Psoas muscle (tissue), 8 donors: ENCODE measurements around the gene HOXC11. TPM values are rescaled to one million over a fixed set of nuclear protein-coding genes. Genes with fewer than 3 reads are reported as not detected.

Source experiments
- ATAC-seq, 4 donors: fragments of 200-7000 bp; cut with Tn5 transposase; one replicate each; pipeline ENCODE4 v1.9.1; 2020; ENCODE audit warnings: moderate library complexity in 3 of 4, mild to moderate bottlenecking in 2 of 4
- DNase-seq, 2 donors: peaks; one replicate each; pipeline ENCODE4 v3.0.0-alpha.2; 2020
- H3K27ac ChIP-seq: fragments of 200-600 bp; one replicate; pipeline ENCODE4 v1.8.0; 2022
- H3K27me3 ChIP-seq, 3 donors: fragments of 200-600 bp in 1 of 3; one replicate each; pipeline versions ENCODE4 v1.6.1 to v1.8.0; 2013 to 2022; ENCODE audit warnings: low read length in 2 of 3, mild to moderate bottlenecking in 2 of 3, moderate library complexity in 1 of 3; ENCODE audit not compliant: insufficient read depth in 3 of 3
- H3K36me3 ChIP-seq, 2 donors: fragments of 200-600 bp in 1 of 2; one replicate each; pipeline versions ENCODE4 v1.6.1 to v1.8.0; 2013 to 2022; ENCODE audit warnings: low read depth in 1 of 2, mild to moderate bottlenecking in 1 of 2, moderate library complexity in 1 of 2; ENCODE audit not compliant: insufficient read depth in 1 of 2
- H3K4me1 ChIP-seq: fragments of 200-600 bp; one replicate; pipeline ENCODE4 v1.8.0; 2022
- H3K4me3 ChIP-seq: fragments of 200-600 bp; one replicate; pipeline ENCODE4 v1.8.0; 2022; ENCODE audit warnings: mild to moderate bottlenecking
- H3K9me3 ChIP-seq: fragments of 200-600 bp; one replicate; pipeline ENCODE4 v1.8.0; 2022
- WGBS, 3 donors: extraction: QIAGEN DNeasy Blood & Tissue Kit; methylation state at CpG; one replicate each; pipeline versions ENCODE4 v1.1.6 to v1.1.7; 2013; 5-methylcytosine and 5-hydroxymethylcytosine counted together
- intact Hi-C, 2 donors: fragments of 100-400 bp; cut with DNase I; formaldehyde crosslinking; loops; one replicate each; pipeline versions ENCODE4 v1.11.0 to v1.14.2; 2022
- polyA plus RNA-seq, 3 donors: library from polyadenylated mRNA; stranded (reverse); fragments of 200-250 nt; gene quantifications; one replicate each; pipeline ENCODE4 v1.2.3, GENCODE V29; 2013
- total RNA-seq, 4 donors: library from RNA; stranded (reverse); fragmentation: NEBNext Ultra II Directional in 2 of 4; extraction: Animal tissue kit (Norgen Biotek cat#: 25700) in 2 of 4; gene quantifications; one replicate each; pipeline versions ENCODE4 v1.2.1 to v1.2.4, GENCODE V29; 2021 to 2023
- TF ChIP-seq, protein P1 (sequence below): fragments of 200-600 bp; IDR thresholded peaks from one replicate; pipeline ENCODE4 v1.8.0; 2022; ENCODE audit warnings: antibody characterized with exemption
- donor health status: healthy with polysubstance abuse.
- donor health status: DM: no; HTN: no; CAD: no; lungs with moderate emphysema.
- donor health status: Bipolar disorder and iron deficiency.
- donor health status: healthy.
- donor health status: DM: yes; HTN: yes; CAD: no.
- donor health status: DM: no; HTN: no; CAD: no.
- donor health status: DM: no; HTN: no; CAD: no.
- donor health status: DM: yes; HTN: yes; CAD: no.

HOXC11 gene
- total and polyA plus RNA-seq, 7 donors = 0.34 to 2.2 (median 0.82) TPM; not detected in 2

- TF ChIP-seq, protein P1, sequence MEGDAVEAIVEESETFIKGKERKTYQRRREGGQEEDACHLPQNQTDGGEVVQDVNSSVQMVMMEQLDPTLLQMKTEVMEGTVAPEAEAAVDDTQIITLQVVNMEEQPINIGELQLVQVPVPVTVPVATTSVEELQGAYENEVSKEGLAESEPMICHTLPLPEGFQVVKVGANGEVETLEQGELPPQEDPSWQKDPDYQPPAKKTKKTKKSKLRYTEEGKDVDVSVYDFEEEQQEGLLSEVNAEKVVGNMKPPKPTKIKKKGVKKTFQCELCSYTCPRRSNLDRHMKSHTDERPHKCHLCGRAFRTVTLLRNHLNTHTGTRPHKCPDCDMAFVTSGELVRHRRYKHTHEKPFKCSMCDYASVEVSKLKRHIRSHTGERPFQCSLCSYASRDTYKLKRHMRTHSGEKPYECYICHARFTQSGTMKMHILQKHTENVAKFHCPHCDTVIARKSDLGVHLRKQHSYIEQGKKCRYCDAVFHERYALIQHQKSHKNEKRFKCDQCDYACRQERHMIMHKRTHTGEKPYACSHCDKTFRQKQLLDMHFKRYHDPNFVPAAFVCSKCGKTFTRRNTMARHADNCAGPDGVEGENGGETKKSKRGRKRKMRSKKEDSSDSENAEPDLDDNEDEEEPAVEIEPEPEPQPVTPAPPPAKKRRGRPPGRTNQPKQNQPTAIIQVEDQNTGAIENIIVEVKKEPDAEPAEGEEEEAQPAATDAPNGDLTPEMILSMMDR = no peak
- Histone ChIP-seq H3K27ac (peak overlapping the region; percentile 95), H3K9me3 (no peaks in the 10 kb centered on the region), H3K36me3 (no peaks in the 10 kb centered on the region), H3K4me3 (peak overlapping the region; percentile 78), H3K4me1 (peaks cover 8% of the 10 kb centered on the region), H3K27me3 (no peaks in the 10 kb centered on the region)
- intact Hi-C loops = loop anchor here in 1 of 2 donors (2.0 kb wide), 1 partner anchor 15 kb away; no protein-coding TSS in a partner anchor
- ATAC-seq = peak in 3 of 4 donors; percentile 12 to 22 (median 15)
- 1 to 2% (median 2%) methylated on average over 28 to 35 of the region's 35 CpGs for WGBS, 3 donors
- DNase-seq = peak in 1 of 2 donors; percentile 80
Measured at GRCh38 chr12:53997204-53998109, 24.5 kb downstream of the HOXC11 start.

DNA sequence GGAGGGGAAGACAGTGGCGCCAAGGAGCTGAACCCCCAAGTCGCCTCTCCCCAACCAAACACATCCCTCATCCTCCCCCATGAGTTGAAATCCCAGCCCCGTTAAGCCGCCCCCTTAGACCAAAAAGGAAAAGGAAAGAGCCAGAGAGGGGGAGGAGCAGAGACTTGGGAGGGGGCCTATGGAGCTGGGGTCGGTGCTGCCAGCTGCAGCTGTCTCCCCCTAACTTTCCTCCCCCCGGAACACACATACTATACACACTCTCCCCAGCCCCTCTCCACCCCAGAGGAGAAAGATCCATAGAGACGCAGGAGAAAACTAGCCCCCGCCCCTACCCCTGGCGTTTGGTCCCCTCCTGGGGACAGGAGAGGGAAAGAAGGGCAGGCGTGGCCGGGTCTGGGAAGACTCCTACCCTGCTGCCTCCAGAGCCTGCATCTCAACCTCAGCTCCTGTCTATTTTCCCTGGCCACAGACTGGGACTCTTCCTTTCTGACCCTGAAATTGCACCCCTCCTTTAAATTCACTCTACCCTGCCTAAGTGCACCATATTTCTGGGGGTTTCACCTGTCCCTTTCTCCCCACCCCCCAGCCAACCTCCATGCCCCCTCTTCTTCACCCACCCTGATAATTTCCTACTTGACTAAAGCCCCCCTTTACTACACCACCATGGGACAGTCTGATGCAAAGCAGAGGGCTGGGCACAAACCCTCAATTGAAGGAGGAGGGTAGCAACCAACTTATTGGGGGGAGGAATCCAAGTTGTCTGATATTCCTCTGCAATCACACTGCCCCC is 25.4 kb downstream of the HOXC11 start:
- Histone ChIP-seq H3K4me3 (peak overlapping the region; percentile 78), H3K36me3 (no peaks in the 10 kb centered on the region), H3K9me3 (no peaks in the 10 kb centered on the region), H3K27ac (peak overlapping the region; percentile 95), H3K4me1 (peaks cover 15% of the 10 kb centered on the region), H3K27me3 (no peaks in the 10 kb centered on the region)
- TF ChIP-seq, protein P1 = no peak
- DNase-seq (peak in 1 of 2 donors; percentile 53), ATAC-seq (no peak)
- 5 to 16% (median 8%) methylated on average over 8 to 11 of the region's 11 CpGs for WGBS, 3 donors
- intact Hi-C loops = no loop called here

DNA sequence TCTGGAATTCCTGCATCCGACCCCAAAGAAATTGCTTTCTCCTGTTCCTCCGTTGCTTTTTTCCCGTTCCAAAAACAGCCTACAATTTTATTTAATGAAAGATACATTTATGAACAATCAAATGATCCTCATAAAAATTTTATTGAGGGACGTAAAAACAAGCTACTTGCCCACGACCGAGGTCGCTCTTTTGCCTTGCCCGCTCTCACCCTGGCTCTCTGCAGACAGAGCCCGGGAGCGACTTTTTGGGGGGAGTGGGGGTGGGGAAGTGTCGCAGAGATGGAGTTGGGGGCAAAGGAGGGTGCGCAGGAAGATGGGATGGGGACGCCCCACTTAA is 25.9 kb downstream of the HOXC11 start:
- peak overlapping the region; percentile 78 for H3K4me3 ChIP-seq
- 4 to 16% (median 7%) methylated on average over 13 of the region's 13 CpGs for WGBS, 3 donors
- no peaks in the 10 kb centered on the region for H3K27me3 ChIP-seq
- peaks cover 16% of the 10 kb centered on the region for H3K4me1 ChIP-seq
- peak overlapping the region; percentile 95 for H3K27ac ChIP-seq
- no peaks in the 10 kb centered on the region for H3K9me3 ChIP-seq
- TF ChIP-seq, protein P1 = no peak
- ATAC-seq (no peak), DNase-seq (peak in 1 of 2 donors; percentile 13)
- intact Hi-C loops = no loop called here
- H3K36me3 ChIP-seq = no peaks in the 10 kb centered on the region

- ATAC-seq (peak; percentile 41 to 59 (median 50)), DNase-seq (peak; percentile 75 to 85)
- H3K36me3 ChIP-seq = no peaks in the 10 kb centered on the region
- peak overlapping the region; percentile 78 for H3K4me3 ChIP-seq
- 1% methylated on average over 35 of the region's 35 CpGs for WGBS, 3 donors
- peaks cover 19% of the 10 kb centered on the region for H3K4me1 ChIP-seq
- no peaks in the 10 kb centered on the region for H3K27me3 ChIP-seq
- H3K9me3 ChIP-seq = no peaks in the 10 kb centered on the region
- intact Hi-C loops = loop anchor here in 1 of 2 donors (5.0 kb wide), 1 partner anchor 278 kb away; no protein-coding TSS in a partner anchor
- TF ChIP-seq, protein P1 = no peak
- peak overlapping the region; percentile 95 for H3K27ac ChIP-seq
Measured at GRCh38 chr12:53999559-54000115, 26.7 kb downstream of the HOXC11 start.
